Central memory CD8-positive, alpha-beta T cell (primary cell): ENCODE measurements around the gene NDE1.
"Not testable (repeated sequence)": the region's sequence is repeated elsewhere in the genome, so short reads cannot be mapped to it uniquely, and the experiment has no call there.

Experiments used
- ATAC-seq: fragments of 150-1000 bp; cut with Tn5 transposase; replicated peaks from 2 replicates; pipeline ENCODE4 v1.10.0; 2022; ENCODE audit warnings: mild to moderate bottlenecking, moderate FRiP score, moderate number of reproducible peaks; ENCODE audit not compliant: poor library complexity, severe bottlenecking; ENCODE audit errors: extremely low read depth
- DNase-seq, 2 donors: peaks; one replicate each; pipeline ENCODE4 v3.0.0; 2021; ENCODE audit warnings: low spot score in 2 of 2
- H3K27ac Mint-ChIP-seq: one replicate; pipeline ENCODE4 v1.8.0; 2022; ENCODE audit warnings: low read depth, mild to moderate bottlenecking, moderate library complexity, mixed read lengths
- H3K27me3 Mint-ChIP-seq: one replicate; pipeline ENCODE4 v1.8.0; 2022; ENCODE audit warnings: mixed read lengths
- H3K36me3 Mint-ChIP-seq: one replicate; pipeline ENCODE4 v1.8.0; 2022; ENCODE audit warnings: mild to moderate bottlenecking, moderate library complexity, mixed read lengths; ENCODE audit not compliant: insufficient read depth
- H3K4me1 Mint-ChIP-seq: one replicate; pipeline ENCODE4 v1.8.0; 2022; ENCODE audit warnings: mixed read lengths
- H3K4me3 Mint-ChIP-seq: one replicate; pipeline ENCODE4 v1.8.0; 2022; ENCODE audit warnings: mild to moderate bottlenecking, moderate library complexity, mixed read lengths
- H3K9me3 Mint-ChIP-seq: one replicate; pipeline ENCODE4 v1.8.0; 2022; ENCODE audit warnings: mixed read lengths

NDE1 gene

DNA sequence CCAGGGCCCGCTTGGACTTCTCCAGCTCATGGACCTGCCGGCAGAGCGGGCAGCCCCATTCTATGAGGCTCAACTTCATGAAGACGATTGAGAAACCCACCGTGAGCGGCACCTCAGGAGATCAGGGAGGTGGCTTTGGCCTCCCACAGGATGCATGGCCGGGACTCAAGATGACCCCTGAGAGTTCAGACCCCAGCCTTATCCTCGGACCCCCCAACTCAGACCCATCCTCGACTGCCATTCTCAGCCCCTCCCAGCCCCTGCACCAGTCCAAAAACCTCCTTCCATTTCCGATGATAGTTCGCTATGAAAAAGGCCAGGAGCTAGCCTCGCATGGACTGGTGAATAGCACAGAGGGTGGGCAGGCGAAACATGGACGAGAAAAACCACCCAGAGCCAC, 71.0 kb downstream of the NDE1 start:
- ATAC-seq: no peak

DNA sequence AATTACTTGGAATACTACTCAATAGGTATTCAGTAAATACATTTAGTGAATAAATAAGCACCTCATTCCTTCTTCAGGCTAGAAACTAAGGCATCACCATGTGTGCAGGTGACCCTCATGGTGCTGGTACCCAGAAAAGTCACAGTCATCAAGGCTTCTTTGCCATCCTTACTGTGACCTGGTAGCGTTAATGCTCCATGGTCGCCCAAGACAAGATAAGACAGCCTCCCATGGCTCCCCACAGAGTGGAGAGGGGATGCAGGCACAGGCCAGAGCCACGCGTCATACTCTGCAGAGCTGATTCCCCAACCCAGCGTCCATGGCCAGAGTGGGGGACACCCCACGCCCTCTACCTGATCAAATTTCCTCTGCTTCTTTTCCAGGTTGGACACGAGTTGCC, 73.8 kb downstream of the NDE1 start:
- Mint-ChIP-seq H3K4me3 (no peak overlapping the region), H3K27ac (no peak overlapping the region), H3K9me3 (no peaks in the 10 kb centered on the region), H3K27me3 (no peaks in the 10 kb centered on the region), H3K36me3 (peaks cover 31% of the 10 kb centered on the region), H3K4me1 (peaks cover 8% of the 10 kb centered on the region)
- DNase-seq (no peak), ATAC-seq (no peak)

More for the DNA sequence above, 71.0 kb downstream of the NDE1 start:
- Mint-ChIP-seq H3K4me3 (no peak overlapping the region), H3K4me1 (peaks cover 8% of the 10 kb centered on the region), H3K36me3 (peaks cover 29% of the 10 kb centered on the region), H3K9me3 (no peaks in the 10 kb centered on the region), H3K27me3 (no peaks in the 10 kb centered on the region), H3K27ac (peak overlapping the region; percentile 47)
- no peak for DNase-seq

DNA sequence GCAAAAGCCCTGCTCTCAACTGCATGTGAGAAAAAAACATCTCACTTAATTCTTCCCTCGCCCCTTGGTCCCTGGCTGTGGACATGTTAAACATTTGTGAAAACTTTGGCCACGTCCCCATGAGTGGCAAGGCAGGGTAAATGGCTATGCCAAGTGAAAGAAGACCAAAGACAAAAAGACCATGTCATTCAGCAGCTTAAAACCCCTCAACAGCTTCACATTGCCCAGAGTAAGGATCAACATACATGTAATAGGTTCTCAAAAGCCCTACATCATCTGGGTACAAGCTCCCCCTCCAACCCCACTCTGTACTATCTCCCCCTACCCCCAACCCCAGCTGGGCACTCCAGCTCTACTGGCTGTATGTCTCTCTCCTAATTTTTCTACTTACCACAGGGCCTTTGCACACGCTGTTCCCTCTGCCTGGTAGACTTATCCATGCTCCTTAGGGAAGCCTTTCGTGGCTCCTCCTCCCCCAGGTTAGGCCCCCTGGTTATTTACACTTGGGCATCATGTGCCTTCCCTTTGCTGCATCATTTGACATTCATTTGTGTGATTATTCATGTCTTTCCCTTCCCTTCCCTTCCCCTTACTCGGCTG, 75.7 kb downstream of the NDE1 start:
- no peak for DNase-seq
- ATAC-seq: no peak
- Mint-ChIP-seq H3K4me3 (no peak overlapping the region), H3K36me3 (peaks cover 30% of the 10 kb centered on the region), H3K27me3 (no peaks in the 10 kb centered on the region), H3K9me3 (no peaks in the 10 kb centered on the region), H3K27ac (no peak overlapping the region), H3K4me1 (peaks cover 7% of the 10 kb centered on the region)

DNA sequence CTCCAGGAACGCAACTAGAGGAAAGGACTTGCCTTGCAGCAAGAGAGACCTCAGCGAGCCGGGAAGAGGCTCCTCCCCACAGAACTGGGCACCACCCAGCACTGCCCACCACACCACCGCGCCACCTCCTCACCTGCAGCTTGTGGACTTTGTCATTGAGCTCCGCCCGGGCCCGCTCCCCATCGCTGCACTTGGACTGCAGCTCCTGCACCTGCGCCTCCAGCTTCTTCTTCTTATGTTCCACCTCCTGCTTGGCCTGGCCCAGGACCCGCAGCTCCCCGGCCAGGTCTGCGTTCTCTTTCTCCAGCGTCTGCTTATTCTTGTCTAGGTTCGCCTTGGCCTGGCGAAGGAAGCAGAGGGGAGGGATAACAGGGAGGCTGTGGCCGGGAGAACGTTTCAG, 76.7 kb downstream of the NDE1 start:
- ATAC-seq (no peak), DNase-seq (no peak)
- H3K27me3 Mint-ChIP-seq: no peaks in the 10 kb centered on the region
- H3K27ac Mint-ChIP-seq: peak overlapping the region; percentile 74
- H3K9me3 Mint-ChIP-seq: no peaks in the 10 kb centered on the region
- peaks cover 28% of the 10 kb centered on the region for H3K36me3 Mint-ChIP-seq
- no peaks in the 10 kb centered on the region for H3K4me1 Mint-ChIP-seq
- no peak overlapping the region for H3K4me3 Mint-ChIP-seq

DNA sequence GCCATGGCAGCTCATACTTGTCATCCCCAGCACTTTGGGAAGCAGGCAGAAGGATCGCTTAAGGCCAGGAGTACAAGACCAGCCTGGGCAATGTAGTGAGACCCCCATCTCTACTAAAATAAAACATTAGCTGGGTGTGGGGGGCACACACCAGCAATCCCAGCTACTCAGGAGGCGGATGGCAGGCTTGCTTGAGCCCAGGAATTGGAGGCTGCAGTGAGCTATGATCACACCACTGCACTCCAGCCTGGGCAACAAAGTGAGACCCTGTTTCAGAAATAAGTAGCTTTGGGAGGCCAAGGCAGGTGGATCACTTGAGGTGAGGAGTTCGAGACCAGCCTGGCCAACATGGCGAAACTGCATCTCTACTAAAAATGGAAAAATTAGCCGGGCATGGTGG, 77.7 kb downstream of the NDE1 start:
- not testable (repeated sequence) for H3K27ac Mint-ChIP-seq, H3K9me3 Mint-ChIP-seq, H3K4me1 Mint-ChIP-seq, ATAC-seq, H3K4me3 Mint-ChIP-seq, H3K27me3 Mint-ChIP-seq, DNase-seq
- H3K36me3 Mint-ChIP-seq: peaks cover 27% of the 10 kb centered on the region

DNA sequence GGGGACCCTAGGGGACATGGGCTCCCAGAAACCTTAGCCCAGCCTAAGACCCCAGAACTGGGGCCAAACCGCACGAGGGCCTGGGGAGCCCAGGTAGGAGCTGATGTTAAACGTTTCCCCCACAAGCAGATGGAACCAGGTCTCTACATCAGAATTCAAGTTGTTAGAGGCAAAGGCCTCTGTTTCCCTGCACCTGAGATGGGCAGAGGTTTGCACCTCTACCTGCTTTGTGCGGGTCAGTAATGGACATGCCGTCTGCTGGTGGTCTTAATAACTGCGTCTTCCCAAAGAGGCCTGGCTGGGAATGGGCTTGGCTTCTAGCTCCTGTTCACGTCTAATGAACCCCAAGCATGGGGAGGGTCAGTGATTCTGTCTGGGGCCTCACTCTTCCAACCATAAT, 79.1 kb downstream of the NDE1 start:
- DNase-seq (no peak), ATAC-seq (no peak)
- Mint-ChIP-seq H3K9me3 (no peaks in the 10 kb centered on the region), H3K27ac (no peak overlapping the region), H3K27me3 (no peaks in the 10 kb centered on the region), H3K36me3 (peaks cover 31% of the 10 kb centered on the region), H3K4me1 (no peaks in the 10 kb centered on the region), H3K4me3 (no peak overlapping the region)

DNA sequence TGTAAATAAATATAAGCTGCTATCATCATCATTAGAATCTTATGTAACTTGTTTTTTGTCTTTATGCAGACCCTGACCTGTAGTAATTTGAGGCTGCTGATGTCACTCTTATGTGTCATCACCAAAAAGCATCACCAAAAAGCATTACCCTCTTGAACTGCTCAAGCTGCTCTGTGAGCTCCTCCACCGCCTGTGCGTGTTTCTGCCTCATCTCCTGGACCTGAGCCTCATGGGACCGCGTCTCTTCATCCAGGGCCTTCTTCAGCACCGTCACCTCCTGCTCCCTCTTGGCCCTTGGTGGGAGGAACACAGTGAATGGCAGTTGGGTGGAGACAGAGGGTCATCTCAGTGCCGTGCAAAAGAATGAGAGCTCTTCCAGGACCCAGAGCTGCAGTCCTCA, 82.4 kb downstream of the NDE1 start:
- ATAC-seq (no peak), DNase-seq (no peak)
- H3K4me1 Mint-ChIP-seq: no peaks in the 10 kb centered on the region
- peaks cover 17% of the 10 kb centered on the region for H3K36me3 Mint-ChIP-seq
- no peak overlapping the region for H3K4me3 Mint-ChIP-seq
- H3K9me3 Mint-ChIP-seq: no peaks in the 10 kb centered on the region
- no peaks in the 10 kb centered on the region for H3K27me3 Mint-ChIP-seq
- H3K27ac Mint-ChIP-seq: no peak overlapping the region

DNA sequence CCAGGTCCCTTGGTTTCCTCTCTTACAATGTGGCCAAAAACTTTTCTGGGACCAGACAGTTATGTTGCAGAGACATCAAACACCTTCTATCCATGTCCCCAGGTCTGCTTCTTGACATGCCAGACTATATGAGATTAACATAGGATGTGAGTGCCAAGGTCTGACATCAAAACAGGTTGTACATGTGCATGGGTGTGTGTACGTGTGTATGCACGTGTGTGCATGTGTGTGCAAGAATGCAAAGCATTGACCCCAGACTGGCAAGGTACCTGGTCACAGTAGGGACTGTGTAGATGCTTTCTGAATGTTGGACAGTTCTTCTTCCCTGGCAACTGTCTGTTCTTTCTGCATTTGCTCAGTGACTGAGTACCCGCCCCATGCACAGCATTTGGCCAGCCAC, 85.6 kb downstream of the NDE1 start:
- DNase-seq: no peak
- no peak overlapping the region for H3K4me3 Mint-ChIP-seq
- no peak for ATAC-seq
- no peaks in the 10 kb centered on the region for H3K27me3 Mint-ChIP-seq
- no peaks in the 10 kb centered on the region for H3K4me1 Mint-ChIP-seq
- H3K9me3 Mint-ChIP-seq: no peaks in the 10 kb centered on the region
- no peak overlapping the region for H3K27ac Mint-ChIP-seq
- peaks cover 22% of the 10 kb centered on the region for H3K36me3 Mint-ChIP-seq

DNA sequence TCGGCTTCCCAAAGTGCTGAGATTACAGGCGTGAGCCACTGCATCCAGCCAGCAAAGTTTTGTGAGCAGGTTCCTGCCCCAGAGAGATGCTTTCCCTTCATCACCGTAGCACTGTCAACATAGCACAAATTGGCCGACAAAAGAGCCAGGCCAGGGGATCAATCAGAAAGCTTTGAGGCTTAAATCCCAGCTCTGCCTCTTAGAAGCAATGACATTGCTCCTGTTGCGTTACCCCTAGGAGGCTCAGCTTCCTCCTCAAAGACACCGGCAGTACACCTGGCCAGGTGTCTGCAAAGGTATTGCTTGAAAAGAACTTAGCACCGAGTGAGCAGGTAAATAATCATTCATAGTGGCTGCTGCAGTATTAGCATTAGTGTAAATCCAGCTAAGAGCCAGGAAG, 86.5 kb downstream of the NDE1 start:
- H3K36me3 Mint-ChIP-seq: peaks cover 24% of the 10 kb centered on the region

DNA sequence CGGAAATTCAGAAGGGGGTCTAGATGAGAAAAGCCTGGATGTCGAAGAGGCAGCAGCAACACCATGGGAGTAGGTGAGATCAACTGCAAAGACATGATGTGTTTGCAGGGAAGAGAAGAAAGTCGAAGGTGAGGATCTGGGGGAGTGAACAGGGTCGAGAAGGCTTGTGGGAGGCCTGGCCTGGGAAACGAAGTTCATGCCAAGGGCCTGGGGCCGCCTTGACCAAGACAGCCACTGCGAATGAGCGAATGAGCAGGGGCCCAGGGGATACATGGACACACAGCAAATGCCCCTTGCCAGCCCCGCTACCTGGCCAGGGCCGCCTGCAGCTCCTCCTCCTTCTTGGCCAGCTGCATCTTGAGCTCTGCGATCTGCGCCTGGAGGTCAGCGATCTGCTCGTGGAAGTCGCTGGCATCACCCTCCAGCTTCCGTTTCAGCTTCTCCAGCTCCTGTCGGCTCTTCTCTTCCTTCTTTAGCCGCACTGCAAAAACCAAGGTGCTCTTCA, 87.1 kb downstream of the NDE1 start:
- Mint-ChIP-seq H3K4me3 (no peak overlapping the region), H3K36me3 (peaks cover 25% of the 10 kb centered on the region), H3K4me1 (no peaks in the 10 kb centered on the region), H3K27ac (no peak overlapping the region), H3K27me3 (no peaks in the 10 kb centered on the region), H3K9me3 (peaks cover 10% of the 10 kb centered on the region)
- ATAC-seq: no peak
- no peak for DNase-seq

More for the DNA sequence above, 86.5 kb downstream of the NDE1 start:
- Mint-ChIP-seq H3K27ac (no peak overlapping the region), H3K9me3 (peaks cover 6% of the 10 kb centered on the region), H3K4me1 (no peaks in the 10 kb centered on the region), H3K27me3 (no peaks in the 10 kb centered on the region), H3K4me3 (no peak overlapping the region)
- DNase-seq (no peak), ATAC-seq (no peak)

DNA sequence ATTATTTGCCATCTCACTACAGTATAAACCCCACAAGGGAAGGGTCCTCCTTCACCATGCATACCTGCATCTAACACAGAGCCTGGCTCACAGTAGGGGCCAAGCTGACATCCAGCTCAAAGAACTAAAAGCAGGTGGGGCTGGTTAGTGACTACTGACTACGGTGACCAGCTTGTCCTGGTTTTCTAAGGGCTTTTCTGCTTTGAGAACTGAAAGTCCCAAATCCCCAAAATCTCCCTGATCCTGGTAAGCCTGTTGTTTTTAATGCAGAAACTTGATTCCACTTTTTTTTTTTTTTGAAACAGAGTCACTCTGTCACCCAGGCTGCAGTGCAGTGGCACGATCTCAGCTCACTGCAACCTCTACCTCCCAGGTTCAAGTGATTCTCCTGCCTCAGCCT, 89.4 kb downstream of the NDE1 start:
- no peak for ATAC-seq
- no peak overlapping the region for H3K27ac Mint-ChIP-seq

DNA sequence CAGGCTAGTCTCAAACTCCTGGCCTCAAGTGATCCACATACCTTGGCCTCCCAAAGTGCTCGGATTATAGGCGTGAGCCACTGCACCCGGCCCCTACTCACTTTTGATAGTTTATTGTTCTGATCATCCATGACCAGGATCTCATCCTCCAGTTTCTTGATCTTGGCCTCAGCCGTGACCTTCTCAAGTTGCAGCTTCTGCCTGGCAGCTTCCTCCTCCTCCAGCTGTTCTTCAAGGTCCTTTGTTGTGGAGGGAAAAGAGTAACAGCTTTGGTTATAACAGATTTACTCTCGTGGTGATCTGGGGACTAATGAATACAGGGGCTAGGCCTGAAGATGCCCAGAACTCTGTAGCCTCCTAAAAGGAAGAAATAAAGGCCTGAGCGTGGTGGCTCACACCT, 89.9 kb downstream of the NDE1 start:
- ATAC-seq: no peak
- H3K9me3 Mint-ChIP-seq: peaks cover 10% of the 10 kb centered on the region

More for the DNA sequence above, 89.4 kb downstream of the NDE1 start:
- peaks cover 20% of the 10 kb centered on the region for H3K36me3 Mint-ChIP-seq
- no peaks in the 10 kb centered on the region for H3K27me3 Mint-ChIP-seq
- H3K4me3 Mint-ChIP-seq: no peak overlapping the region
- peaks cover 10% of the 10 kb centered on the region for H3K9me3 Mint-ChIP-seq
- DNase-seq: no peak
- H3K4me1 Mint-ChIP-seq: no peaks in the 10 kb centered on the region

DNA sequence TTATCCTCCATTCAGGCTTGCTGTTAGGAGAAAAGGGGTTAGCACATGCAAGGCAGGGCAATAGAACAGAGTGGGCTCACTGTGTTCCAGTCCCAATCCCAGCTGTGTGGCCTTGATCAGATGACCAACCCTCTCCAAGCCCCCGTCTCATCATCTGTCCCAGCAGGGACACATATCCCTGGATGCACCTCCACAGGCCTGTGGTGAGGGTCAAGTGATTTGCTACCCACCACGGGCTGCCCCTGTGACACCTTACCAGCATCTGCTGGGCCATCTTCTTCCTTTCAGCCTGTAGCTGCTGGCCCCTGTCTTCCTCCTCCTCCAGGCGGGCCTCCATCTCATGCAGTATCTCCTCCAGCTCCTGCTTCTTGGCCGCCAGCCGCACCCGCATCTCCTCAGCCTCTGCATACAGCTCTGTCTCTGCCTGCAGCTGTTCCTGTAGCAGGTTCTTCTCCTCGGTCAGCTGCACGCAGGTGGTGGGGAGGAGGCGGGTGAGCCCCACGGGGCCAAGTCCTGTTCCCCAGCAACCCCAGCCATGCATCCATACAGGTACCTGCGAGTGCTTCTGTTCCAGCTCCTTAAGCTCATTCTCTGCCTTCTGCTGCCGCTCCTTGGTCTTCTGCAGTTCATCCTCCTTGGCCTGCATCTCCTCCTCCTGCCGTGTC, 91.3 kb downstream of the NDE1 start:
- H3K9me3 Mint-ChIP-seq: peaks cover 10% of the 10 kb centered on the region
- no peaks in the 10 kb centered on the region for H3K4me1 Mint-ChIP-seq
- H3K4me3 Mint-ChIP-seq: no peak overlapping the region
- DNase-seq (no peak), ATAC-seq (no peak)
- H3K36me3 Mint-ChIP-seq: peaks cover 18% of the 10 kb centered on the region
- no peaks in the 10 kb centered on the region for H3K27me3 Mint-ChIP-seq
- H3K27ac Mint-ChIP-seq: no peak overlapping the region

More for the DNA sequence above, 89.9 kb downstream of the NDE1 start:
- Mint-ChIP-seq H3K27ac (no peak overlapping the region), H3K4me3 (no peak overlapping the region), H3K36me3 (peaks cover 17% of the 10 kb centered on the region), H3K27me3 (no peaks in the 10 kb centered on the region), H3K4me1 (no peaks in the 10 kb centered on the region)
- no peak for DNase-seq
